ENCODE results near the gene SORCS1. TPM values are rescaled to one million over a fixed set of nuclear protein-coding genes. Genes with fewer than 3 reads are reported as not detected.

The SORCS1 gene
- polyA plus RNA-seq, 3 donors = 0.09 TPM; not detected in 2

DNA sequence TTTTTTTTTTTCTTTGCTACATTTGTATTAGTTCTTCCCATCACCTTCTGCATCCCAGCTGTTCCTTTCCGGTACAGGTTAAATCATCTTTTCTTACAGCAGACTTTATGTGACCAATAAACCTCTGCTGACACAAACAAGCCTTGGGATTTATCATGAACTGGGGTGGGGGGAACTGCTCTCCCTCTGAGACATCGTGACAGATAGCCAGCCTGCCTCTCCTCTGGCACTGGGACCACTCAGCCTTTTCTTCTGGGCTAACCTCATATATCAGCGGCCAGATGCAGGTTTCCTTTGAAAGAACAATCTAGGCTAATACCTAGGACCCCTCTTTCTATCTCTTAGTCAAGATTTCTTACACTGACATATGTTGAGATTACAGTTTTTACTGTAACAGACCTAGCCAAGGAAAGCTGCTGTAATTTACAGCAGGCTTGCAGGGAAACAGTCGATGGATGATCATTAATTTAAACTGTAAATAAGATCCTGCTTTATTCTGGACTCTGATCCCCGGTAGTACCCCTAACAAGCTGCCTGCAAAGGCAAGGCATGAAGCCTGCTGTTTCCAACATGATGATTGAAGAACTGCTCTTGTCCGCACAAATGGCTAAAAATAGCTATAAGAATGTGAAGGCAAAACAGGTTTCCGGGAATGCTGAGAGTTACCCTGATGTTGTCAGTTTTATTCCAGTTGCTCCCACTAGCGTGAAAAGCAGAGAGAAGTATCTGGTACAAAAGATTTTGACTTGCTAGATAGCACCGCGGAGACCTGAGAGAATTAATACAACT lies 338.7 kb downstream of the SORCS1 start:
- Histone ChIP-seq H3K27ac (ENCODE audit: low read depth in 1 of 2, low read length in 2 of 2) (no peak overlapping the region), H3K4me3 (replicated peaks in 1 of 3; ENCODE audit: low read depth in 2 of 3, low read length in 3 of 3) (no peak overlapping the region), H3K36me3 (replicated peaks in 1 of 2; ENCODE audit: control insufficient read depth in 1 of 2, insufficient read depth in 2 of 2, low read length in 2 of 2) (no peaks in the 10 kb centered on the region), H3K9ac (ENCODE audit: insufficient read depth, low read length, poor library complexity, severe bottlenecking) (no peak overlapping the region), H3K27me3 (ENCODE audit: control insufficient read depth in 2 of 2, insufficient read depth in 2 of 2, low read length in 2 of 2) (no peaks in the 10 kb centered on the region), H2AFZ (ENCODE audit: insufficient read depth, low read depth, low read length, poor library complexity, severe bottlenecking) (no peak overlapping the region), H3K79me2 (ENCODE audit: insufficient read depth, low read length) (no peaks in the 10 kb centered on the region), H4K20me1 (ENCODE audit: insufficient read depth, low read length) (no peaks in the 10 kb centered on the region), H3K4me2 (replicated peaks; ENCODE audit: extremely low read depth, low read length, poor library complexity, severe bottlenecking) (no peak overlapping the region), H3K4me1 (ENCODE audit: control insufficient read depth in 1 of 2, insufficient read depth in 2 of 2, low read length in 2 of 2) (peaks cover 5 to 9% of the 10 kb centered on the region in 2 donors), H3K9me3 (replicated peaks in 1 of 2; ENCODE audit: control insufficient read depth in 1 of 2, insufficient read depth in 1 of 2, low read length in 2 of 2) (no peaks in the 10 kb centered on the region)
- TF ChIP-seq, protein P1, sequence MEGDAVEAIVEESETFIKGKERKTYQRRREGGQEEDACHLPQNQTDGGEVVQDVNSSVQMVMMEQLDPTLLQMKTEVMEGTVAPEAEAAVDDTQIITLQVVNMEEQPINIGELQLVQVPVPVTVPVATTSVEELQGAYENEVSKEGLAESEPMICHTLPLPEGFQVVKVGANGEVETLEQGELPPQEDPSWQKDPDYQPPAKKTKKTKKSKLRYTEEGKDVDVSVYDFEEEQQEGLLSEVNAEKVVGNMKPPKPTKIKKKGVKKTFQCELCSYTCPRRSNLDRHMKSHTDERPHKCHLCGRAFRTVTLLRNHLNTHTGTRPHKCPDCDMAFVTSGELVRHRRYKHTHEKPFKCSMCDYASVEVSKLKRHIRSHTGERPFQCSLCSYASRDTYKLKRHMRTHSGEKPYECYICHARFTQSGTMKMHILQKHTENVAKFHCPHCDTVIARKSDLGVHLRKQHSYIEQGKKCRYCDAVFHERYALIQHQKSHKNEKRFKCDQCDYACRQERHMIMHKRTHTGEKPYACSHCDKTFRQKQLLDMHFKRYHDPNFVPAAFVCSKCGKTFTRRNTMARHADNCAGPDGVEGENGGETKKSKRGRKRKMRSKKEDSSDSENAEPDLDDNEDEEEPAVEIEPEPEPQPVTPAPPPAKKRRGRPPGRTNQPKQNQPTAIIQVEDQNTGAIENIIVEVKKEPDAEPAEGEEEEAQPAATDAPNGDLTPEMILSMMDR (IDR thresholded peaks at IDR 0.05) = no peak
- no peaks in the 10 kb centered on the region for H3K9me3 Mint-ChIP-seq
- DNase-seq = no peak
- no peak overlapping the region for H3K27ac Mint-ChIP-seq
- intact Hi-C loops (cut with micrococcal nuclease) = no loop called here
- no peaks in the 10 kb centered on the region for H3K36me3 Mint-ChIP-seq
- WGBS (ENCODE audit: insufficient coverage) = 86% methylated on average over 4 of the region's 10 CpGs
- peaks cover 0 to 2% (median 0%) of the 10 kb centered on the region in 3 donors for H3K27me3 Mint-ChIP-seq (ENCODE audit: low read depth in 3 of 3)
- H3K4me3 Mint-ChIP-seq = no peak overlapping the region
- H3K4me1 Mint-ChIP-seq = peaks cover 10% of the 10 kb centered on the region

DNA sequence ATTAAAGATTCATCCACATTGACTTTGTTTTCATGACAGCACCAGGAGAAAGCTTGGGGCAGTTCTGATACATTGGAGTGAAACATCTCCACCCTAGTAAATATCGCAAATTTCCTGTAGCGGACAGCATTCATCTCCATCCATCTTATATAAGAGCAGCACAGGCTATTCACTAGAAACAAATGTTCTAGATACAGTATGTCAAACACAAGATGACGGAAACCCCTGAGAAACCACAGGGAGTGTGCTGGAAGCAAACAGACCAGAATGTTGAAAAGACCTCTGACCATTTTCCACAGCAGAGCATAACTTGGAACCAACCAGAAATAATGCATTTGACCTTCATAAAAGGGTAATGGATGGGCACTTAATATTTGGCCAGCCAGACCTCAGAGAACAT lies 343.9 kb downstream of the SORCS1 start:
- no peaks in the 10 kb centered on the region for H4K20me1 ChIP-seq (ENCODE audit: insufficient read depth, low read length)
- no peak overlapping the region for H2AFZ ChIP-seq (ENCODE audit: insufficient read depth, low read depth, low read length, poor library complexity, severe bottlenecking)
- H3K27me3 ChIP-seq (ENCODE audit: control insufficient read depth in 2 of 2, insufficient read depth in 2 of 2, low read length in 2 of 2) = no peaks in the 10 kb centered on the region
- H3K9ac ChIP-seq (ENCODE audit: insufficient read depth, low read length, poor library complexity, severe bottlenecking) = no peak overlapping the region
- Mint-ChIP-seq H3K9me3 (no peaks in the 10 kb centered on the region), H3K36me3 (no peaks in the 10 kb centered on the region), H3K4me3 (no peak overlapping the region), H3K27ac (no peak overlapping the region), H3K27me3 (ENCODE audit: low read depth in 3 of 3) (peaks cover 0 to 2% (median 0%) of the 10 kb centered on the region in 3 donors), H3K4me1 (peaks cover 17% of the 10 kb centered on the region)
- no peak overlapping the region for H3K27ac ChIP-seq (ENCODE audit: low read depth in 1 of 2, low read length in 2 of 2)
- H3K4me1 ChIP-seq (ENCODE audit: control insufficient read depth in 1 of 2, insufficient read depth in 2 of 2, low read length in 2 of 2) = peaks cover 4% of the 10 kb centered on the region in 2 donors
- intact Hi-C loops (cut with micrococcal nuclease) = no loop called here
- no peaks in the 10 kb centered on the region for H3K36me3 ChIP-seq (replicated peaks in 1 of 2; ENCODE audit: control insufficient read depth in 1 of 2, insufficient read depth in 2 of 2, low read length in 2 of 2)
- no peak overlapping the region for H3K4me3 ChIP-seq (replicated peaks in 1 of 3; ENCODE audit: low read depth in 2 of 3, low read length in 3 of 3)
- no peaks in the 10 kb centered on the region for H3K79me2 ChIP-seq (ENCODE audit: insufficient read depth, low read length)
- TF ChIP-seq, protein P1 (IDR thresholded peaks at IDR 0.05) = no peak
- no peak for DNase-seq
- no peak overlapping the region for H3K4me2 ChIP-seq (replicated peaks; ENCODE audit: extremely low read depth, low read length, poor library complexity, severe bottlenecking)
- no peaks in the 10 kb centered on the region for H3K9me3 ChIP-seq (replicated peaks in 1 of 2; ENCODE audit: control insufficient read depth in 1 of 2, insufficient read depth in 1 of 2, low read length in 2 of 2)
- WGBS (ENCODE audit: insufficient coverage) = 0% methylated on average over 2 of the region's 3 CpGs

All from CD14-positive monocyte (primary cell).